GM12878 (cell line): ENCODE measurements around the gene HELZ. TPM values are rescaled to one million over a fixed set of nuclear protein-coding genes. Genes with fewer than 3 reads are reported as not detected.

Experiments
- ATF3 ChIP-seq: IDR thresholded peaks from 2 replicates; pipeline ENCODE4 v1.6.1; 2011; ENCODE audit warnings: low read depth, mild to moderate bottlenecking, low read length, moderate library complexity, borderline replicate concordance; ENCODE audit errors: extremely low read depth
- BCL11A ChIP-seq: IDR thresholded peaks from 2 replicates; pipeline ENCODE4 v1.6.1; 2011; ENCODE audit warnings: low read depth, low read length
- CBX5 ChIP-seq: sonication (generic); IDR thresholded peaks from 2 replicates; pipeline ENCODE4 v1.6.1; 2016; ENCODE audit warnings: low read depth, moderate library complexity, mild to moderate bottlenecking, inconsistent platforms
- EP300 ChIP-seq, 2 experiments: fragments of 150-350 bp in 1 of 2; IDR thresholded peaks; 2 replicates each; pipeline ENCODE4 v1.6.1; 2011 to 2012; ENCODE audit warnings: low read depth in 2 of 2, low read length in 2 of 2, borderline replicate concordance in 1 of 2, improper control_type of control experiment in 1 of 2, inconsistent platforms in 1 of 2; ENCODE audit not compliant: control insufficient read depth in 1 of 2
- FOS ChIP-seq: IDR thresholded peaks from 3 replicates; pipeline ENCODE4 v1.6.1; 2011; ENCODE audit warnings: borderline replicate concordance; ENCODE audit not compliant: insufficient read length; ENCODE audit errors: extremely low read depth
- FOXK2 ChIP-seq: fragments of 450-650 bp; IDR thresholded peaks from 2 replicates; pipeline ENCODE4 v1.6.1; 2017; ENCODE audit warnings: mild to moderate bottlenecking, moderate library complexity
- HSF1 ChIP-seq: fragments of 150-350 bp; IDR thresholded peaks from 2 replicates; pipeline ENCODE4 v1.6.1; 2014; ENCODE audit warnings: mild to moderate bottlenecking, low read depth, low read length
- IKZF1 ChIP-seq: fragments of 450-650 bp; conservative IDR thresholded peaks from 2 replicates; pipeline ENCODE4 v1.6.1; 2017; ENCODE audit warnings: antibody characterized with exemption, mild to moderate bottlenecking
- MTA3 ChIP-seq: IDR thresholded peaks from 2 replicates; pipeline ENCODE4 v1.6.1; 2012; ENCODE audit warnings: low read length, inconsistent platforms, borderline replicate concordance
- NFYB ChIP-seq: IDR thresholded peaks from 2 replicates; pipeline ENCODE4 v1.6.1; 2011; ENCODE audit warnings: low read depth, mild to moderate bottlenecking, low read length, improper control_type of control experiment, moderate library complexity; ENCODE audit not compliant: insufficient read depth
- NKRF ChIP-seq: fragments of 450-650 bp; conservative IDR thresholded peaks from 2 replicates; pipeline ENCODE4 v1.6.1; 2017; ENCODE audit warnings: mild to moderate bottlenecking, moderate library complexity
- NR2C1 ChIP-seq: fragments of 450-650 bp; IDR thresholded peaks from 2 replicates; pipeline ENCODE4 v1.6.1; 2017; ENCODE audit warnings: antibody characterized with exemption, mild to moderate bottlenecking, moderate library complexity
- NR2F1 ChIP-seq: fragments of 450-650 bp; conservative IDR thresholded peaks from 2 replicates; pipeline ENCODE4 v1.6.1; 2017; ENCODE audit warnings: mild to moderate bottlenecking
- RAD51 ChIP-seq: fragments of 450-650 bp; IDR thresholded peaks from 2 replicates; pipeline ENCODE4 v1.6.1; 2016; ENCODE audit warnings: moderate library complexity, mild to moderate bottlenecking, inconsistent platforms
- RBBP5 ChIP-seq: fragments of 200-600 bp; sonication (generic); conservative IDR thresholded peaks from 2 replicates; pipeline ENCODE4 v1.6.1; 2016
- RCOR1 ChIP-seq: conservative IDR thresholded peaks from 2 replicates; pipeline ENCODE4 v1.6.1; 2012; ENCODE audit warnings: low read depth, low read length, improper control_type of control experiment
- RELB ChIP-seq: fragments of 450-650 bp; IDR thresholded peaks from 2 replicates; pipeline ENCODE4 v1.6.1; 2017; ENCODE audit warnings: low read depth, mild to moderate bottlenecking, moderate library complexity
- RFX5 ChIP-seq: IDR thresholded peaks from 2 replicates; pipeline ENCODE4 v1.6.1; 2011; ENCODE audit warnings: low read depth, low read length, improper control_type of control experiment
- RUNX3 ChIP-seq: IDR thresholded peaks from 2 replicates; pipeline ENCODE4 v1.6.1; 2012; ENCODE audit warnings: low read length, inconsistent platforms
- SIN3A ChIP-seq: IDR thresholded peaks from 2 replicates; pipeline ENCODE4 v1.6.1; 2012; ENCODE audit warnings: low read depth, low read length, improper control_type of control experiment
- SMAD5 ChIP-seq: IDR thresholded peaks from 2 replicates; pipeline ENCODE4 v1.6.1; 2016; ENCODE audit warnings: antibody characterized with exemption, low read depth
- SMARCA5 ChIP-seq: fragments of 450-650 bp; IDR thresholded peaks from 2 replicates; pipeline ENCODE4 v1.6.1; 2017; ENCODE audit warnings: mild to moderate bottlenecking
- SMC3 ChIP-seq: IDR thresholded peaks from 2 replicates; pipeline ENCODE4 v1.6.1; 2011; ENCODE audit warnings: low read length, improper control_type of control experiment, borderline replicate concordance
- SRF ChIP-seq, 2 experiments: IDR thresholded peaks; 2 replicates each; pipeline ENCODE4 v1.6.1; 2011; ENCODE audit warnings: low read depth in 2 of 2, low read length in 2 of 2, mild to moderate bottlenecking in 1 of 2, moderate library complexity in 1 of 2
- STAT1 ChIP-seq: fragments of 450-650 bp; conservative IDR thresholded peaks from 2 replicates; pipeline ENCODE4 v1.6.1; 2014; ENCODE audit warnings: antibody characterized with exemption, mild to moderate bottlenecking
- TCF3 ChIP-seq: IDR thresholded peaks from 2 replicates; pipeline ENCODE4 v1.6.1; 2012; ENCODE audit warnings: low read depth, mild to moderate bottlenecking, low read length, borderline replicate concordance; ENCODE audit not compliant: insufficient read depth
- TCF7 ChIP-seq: IDR thresholded peaks from 2 replicates; pipeline ENCODE4 v1.6.1; 2014; ENCODE audit warnings: antibody characterized with exemption, borderline replicate concordance
- YY1 ChIP-seq: IDR thresholded peaks from 2 replicates; pipeline ENCODE4 v1.6.1; 2011; ENCODE audit warnings: low read depth, mild to moderate bottlenecking, low read length
- polyA plus RNA-seq, 11 experiments: library from polyadenylated mRNA; depleted of rRNA in 4 of 11; unstranded in 6 of 11; stranded (reverse) in 5 of 11; fragments of >200 nt; fragmentation: Nextera tagmentation in 4 of 11; fragmentation: Illumina TruSeq in 1 of 11; extraction: Ambion mirVana in 4 of 11; extraction: Trizol in 1 of 11; gene quantifications; 1 replicate in 1 of 11; 2 replicates in 10 of 11; pipeline versions ENCODE4 v1.2.1 to v1.2.3, GENCODE V29; 2011 to 2016; ENCODE audit warnings: inconsistent platforms in 2 of 11, missing spikeins in 2 of 11, low read depth in 1 of 11
- total RNA-seq, 4 experiments: library from RNA; depleted of rRNA in 3 of 4; stranded (reverse); fragments of >200 nt in 3 of 4; fragmentation: Illumina TruSeq in 1 of 4; extraction: Trizol in 1 of 4; gene quantifications; 2 replicates each; pipeline versions ENCODE4 v1.2.1 to v1.2.3, GENCODE V29; 2013 to 2021

Gene HELZ
- total and polyA plus RNA-seq, 10 of the 15 experiments (the other 5 are each of a cell fraction or from before 2014, with no cell fraction given) = 1.5 to 36.8 (median 19.1) TPM

GRCh38 chr17:67258821-67259468, 13.9 kb upstream of the HELZ start (continued):
- TF ChIP-seq RCOR1 = no peak
- TF ChIP-seq NKRF = no peak
- TF ChIP-seq NFYB = no peak
- no peak for TF ChIP-seq RUNX3
- TF ChIP-seq HSF1 = no peak
- peak; percentile 62 for TF ChIP-seq NR2F1
- peak; percentile 26; the same call in 1 of the 2 replicates for TF ChIP-seq IKZF1
- no peak for TF ChIP-seq STAT1
- TF ChIP-seq RELB = 0 out of 2 replicates have a peak, but pooled peaks have one; percentile 39
- no peak for TF ChIP-seq SMAD5
- no peak for TF ChIP-seq BCL11A
- no peak for TF ChIP-seq YY1
- no peak for TF ChIP-seq RBBP5
- no peak for TF ChIP-seq MTA3
- no peak for TF ChIP-seq CBX5
- TF ChIP-seq EP300 (IDR thresholded peaks at IDR 0.05; ENCODE audit: borderline replicate concordance in 1 of 2, control insufficient read depth in 1 of 2, low read depth in 2 of 2, low read length in 2 of 2) = no peak
- TF ChIP-seq SIN3A = no peak
- no peak for TF ChIP-seq TCF7
- TF ChIP-seq ATF3 = no peak
- no peak for TF ChIP-seq FOS
- no peak for TF ChIP-seq FOXK2
- TF ChIP-seq NR2C1 = no peak
- 0 out of 2 replicates have a peak, but pooled peaks have one; percentile 23 for TF ChIP-seq RAD51
- TF ChIP-seq SMARCA5 = no peak
- TF ChIP-seq TCF3 = no peak
- no peak for TF ChIP-seq SMC3
- TF ChIP-seq RFX5 = no peak
- no peak for TF ChIP-seq SRF (IDR thresholded peaks at IDR 0.05; ENCODE audit: low read depth in 2 of 2, low read length in 2 of 2)
